ENCODE data around the gene EEFSEC. TPM values are rescaled to one million over a fixed set of nuclear protein-coding genes. Genes with fewer than 3 reads are reported as not detected.

The EEFSEC gene
- polyA plus RNA-seq, 1 experiment: 16.3 TPM

DNA sequence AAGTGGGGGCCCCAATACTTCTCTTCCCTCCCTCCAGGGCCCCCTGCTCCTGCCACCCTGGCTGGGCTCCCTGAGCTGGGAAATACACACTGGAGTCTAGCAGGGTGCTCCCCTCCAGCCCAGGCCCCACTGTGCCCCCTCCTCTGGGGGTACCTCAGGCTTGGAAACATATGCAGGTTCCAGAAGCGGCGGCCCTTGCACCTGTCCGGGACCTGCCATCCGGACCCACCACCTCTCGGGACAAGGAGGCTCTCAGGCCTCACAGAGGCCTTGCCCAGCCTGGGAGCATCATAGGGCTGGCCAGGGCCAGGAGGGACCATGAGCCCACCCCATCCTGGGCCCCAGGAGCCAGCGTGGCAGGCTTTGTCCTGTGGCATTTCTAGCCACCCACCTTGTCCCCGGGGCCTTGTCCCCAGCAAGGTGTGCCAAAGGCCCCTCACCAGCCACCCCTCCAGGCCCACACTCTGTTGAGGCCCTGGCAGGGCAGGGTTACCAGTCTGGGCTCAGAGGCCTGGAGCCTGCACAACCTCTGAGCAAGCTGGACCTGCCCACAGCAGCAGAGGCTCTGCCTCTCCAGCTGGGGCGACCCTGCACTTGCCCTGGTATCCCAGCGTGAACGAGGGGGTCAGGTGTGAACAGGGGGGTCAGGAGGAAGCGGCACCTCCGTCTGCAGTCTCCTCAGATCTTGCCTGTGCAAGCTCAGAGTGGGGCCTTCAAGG lies 267.6 kb downstream of the EEFSEC start:
- TF ChIP-seq, protein P1, sequence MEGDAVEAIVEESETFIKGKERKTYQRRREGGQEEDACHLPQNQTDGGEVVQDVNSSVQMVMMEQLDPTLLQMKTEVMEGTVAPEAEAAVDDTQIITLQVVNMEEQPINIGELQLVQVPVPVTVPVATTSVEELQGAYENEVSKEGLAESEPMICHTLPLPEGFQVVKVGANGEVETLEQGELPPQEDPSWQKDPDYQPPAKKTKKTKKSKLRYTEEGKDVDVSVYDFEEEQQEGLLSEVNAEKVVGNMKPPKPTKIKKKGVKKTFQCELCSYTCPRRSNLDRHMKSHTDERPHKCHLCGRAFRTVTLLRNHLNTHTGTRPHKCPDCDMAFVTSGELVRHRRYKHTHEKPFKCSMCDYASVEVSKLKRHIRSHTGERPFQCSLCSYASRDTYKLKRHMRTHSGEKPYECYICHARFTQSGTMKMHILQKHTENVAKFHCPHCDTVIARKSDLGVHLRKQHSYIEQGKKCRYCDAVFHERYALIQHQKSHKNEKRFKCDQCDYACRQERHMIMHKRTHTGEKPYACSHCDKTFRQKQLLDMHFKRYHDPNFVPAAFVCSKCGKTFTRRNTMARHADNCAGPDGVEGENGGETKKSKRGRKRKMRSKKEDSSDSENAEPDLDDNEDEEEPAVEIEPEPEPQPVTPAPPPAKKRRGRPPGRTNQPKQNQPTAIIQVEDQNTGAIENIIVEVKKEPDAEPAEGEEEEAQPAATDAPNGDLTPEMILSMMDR (IDR thresholded peaks at IDR 0.05; ENCODE audit: insufficient read depth, low read depth, low read length): no peak
- no peaks in the 10 kb centered on the region for H3K36me3 ChIP-seq (ENCODE audit: control insufficient read depth, insufficient read depth, low read length)
- no peak overlapping the region for H3K4me3 ChIP-seq (ENCODE audit: low read depth, low read length)
- ChIA-PET POLR2A (no interaction called here), CTCF (interaction anchor here (1.0 to 1.2 kb wide), 2 partner anchors 12 to 163 kb away, joined by 3 read pairs; no protein-coding TSS in a partner anchor)
- no peaks in the 10 kb centered on the region for H3K27me3 ChIP-seq (ENCODE audit: control insufficient read depth, insufficient read depth, low read length)
- DNase-seq (ENCODE audit: low read depth): no peak

DNA sequence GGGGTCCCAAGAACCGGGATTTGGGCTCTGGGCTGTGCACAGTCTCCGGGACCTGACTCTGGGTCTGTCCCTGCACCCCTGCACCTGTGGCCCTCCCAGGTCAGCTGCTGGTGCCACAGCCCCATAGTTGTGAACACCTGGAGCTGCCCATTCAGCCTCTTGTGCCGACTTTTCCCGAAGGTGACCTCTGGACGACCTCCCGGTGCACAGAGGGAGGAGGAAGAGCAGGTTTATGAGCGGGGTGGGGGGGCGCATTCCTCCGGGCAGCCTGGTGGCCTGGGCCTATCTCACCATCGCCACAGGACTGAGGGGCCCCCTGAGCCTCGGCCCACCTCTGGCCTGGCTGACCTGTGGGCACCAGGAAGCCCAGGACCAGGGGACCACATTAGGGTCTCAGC lies 268.2 kb downstream of the EEFSEC start:
- no peaks in the 10 kb centered on the region for H3K27me3 ChIP-seq (ENCODE audit: control insufficient read depth, insufficient read depth, low read length)
- POLR2A ChIA-PET: no interaction called here
- TF ChIP-seq, protein P1 (IDR thresholded peaks at IDR 0.05; ENCODE audit: insufficient read depth, low read depth, low read length): no peak
- no peak for DNase-seq (ENCODE audit: low read depth)
- CTCF ChIA-PET: interaction anchor here (0.9 to 1.0 kb wide), 2 partner anchors 163 to 251 kb away, joined by 3 read pairs; no protein-coding TSS in a partner anchor
- no peak overlapping the region for H3K4me3 ChIP-seq (ENCODE audit: low read depth, low read length)
- no peaks in the 10 kb centered on the region for H3K36me3 ChIP-seq (ENCODE audit: control insufficient read depth, insufficient read depth, low read length)

DNA sequence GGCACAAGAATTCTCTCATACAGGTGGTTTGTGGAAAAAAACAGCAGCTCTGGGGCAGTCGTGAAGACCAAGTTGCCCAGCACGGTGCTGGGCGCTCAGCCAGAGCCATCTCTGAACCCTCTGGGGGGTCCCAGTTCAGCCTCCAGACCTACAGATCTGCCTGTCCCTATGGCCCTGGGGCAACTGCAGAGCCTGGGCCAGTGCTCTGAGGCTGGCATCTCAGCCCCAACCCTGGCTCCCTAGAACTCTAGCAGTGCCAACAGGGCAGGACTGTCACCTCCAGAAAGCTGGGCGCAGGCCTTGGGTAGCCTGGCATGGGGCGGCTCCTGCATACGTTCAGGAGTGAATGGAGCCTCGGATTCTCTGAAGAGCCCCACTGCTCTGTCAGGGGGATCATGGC lies 268.7 kb downstream of the EEFSEC start:
- CTCF ChIA-PET: interaction anchor here (0.9 to 1.0 kb wide), 2 partner anchors 162 to 251 kb away, joined by 3 read pairs; no protein-coding TSS in a partner anchor
- TF ChIP-seq, protein P1 (IDR thresholded peaks at IDR 0.05; ENCODE audit: insufficient read depth, low read depth, low read length): no peak
- Histone ChIP-seq H3K36me3 (ENCODE audit: control insufficient read depth, insufficient read depth, low read length) (no peaks in the 10 kb centered on the region), H3K4me3 (ENCODE audit: low read depth, low read length) (no peak overlapping the region), H3K27me3 (ENCODE audit: control insufficient read depth, insufficient read depth, low read length) (no peaks in the 10 kb centered on the region)
- DNase-seq (ENCODE audit: low read depth): no peak
- POLR2A ChIA-PET: no interaction called here

DNA sequence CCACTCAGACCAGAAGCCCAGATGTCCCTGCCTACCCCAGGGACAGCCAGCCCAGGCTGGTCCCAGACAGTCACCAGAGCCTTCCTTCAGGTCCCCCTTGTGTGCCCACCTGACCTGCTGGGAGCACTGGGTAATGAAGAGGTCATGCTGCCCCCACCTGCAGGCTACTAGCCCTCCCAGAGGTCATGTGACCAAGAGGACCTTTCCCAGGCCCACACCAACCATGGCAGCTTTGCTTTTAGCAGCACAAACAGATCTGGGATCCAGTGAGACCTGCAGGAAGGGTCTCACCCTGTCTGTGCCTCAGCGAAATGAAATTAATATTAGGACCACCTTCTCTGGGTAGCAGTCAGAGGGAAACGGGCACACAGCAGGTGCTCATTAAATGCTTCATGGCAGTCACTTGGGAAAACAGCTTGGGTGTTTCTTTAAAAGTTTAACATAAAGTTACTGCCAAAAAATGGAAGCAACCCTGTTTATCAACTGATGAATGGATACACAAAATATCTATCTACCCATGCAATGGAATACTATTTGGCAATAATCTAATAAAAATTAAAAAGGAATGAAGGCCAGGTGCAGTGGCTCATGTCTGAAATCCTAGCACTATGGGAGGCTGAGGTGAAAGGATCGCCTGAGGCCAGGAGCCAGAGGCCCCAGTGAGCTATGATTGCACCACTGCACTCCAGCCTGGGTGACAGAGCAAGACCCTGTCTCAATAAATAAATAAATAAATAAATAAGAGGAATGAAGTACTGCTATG lies 269.7 kb downstream of the EEFSEC start:
- Histone ChIP-seq H3K36me3 (ENCODE audit: control insufficient read depth, insufficient read depth, low read length) (no peaks in the 10 kb centered on the region), H3K4me3 (ENCODE audit: low read depth, low read length) (no peak overlapping the region), H3K27me3 (ENCODE audit: control insufficient read depth, insufficient read depth, low read length) (no peaks in the 10 kb centered on the region)
- POLR2A ChIA-PET: no interaction called here
- CTCF ChIA-PET: interaction anchor here (0.6 to 8.7 kb wide), 5 partner anchors 73 to 316 kb away, joined by 3 to 85 read pairs (median 4); no protein-coding TSS in a partner anchor
- TF ChIP-seq, protein P1 (IDR thresholded peaks at IDR 0.05; ENCODE audit: insufficient read depth, low read depth, low read length): no peak
- no peak for DNase-seq (ENCODE audit: low read depth)

DNA sequence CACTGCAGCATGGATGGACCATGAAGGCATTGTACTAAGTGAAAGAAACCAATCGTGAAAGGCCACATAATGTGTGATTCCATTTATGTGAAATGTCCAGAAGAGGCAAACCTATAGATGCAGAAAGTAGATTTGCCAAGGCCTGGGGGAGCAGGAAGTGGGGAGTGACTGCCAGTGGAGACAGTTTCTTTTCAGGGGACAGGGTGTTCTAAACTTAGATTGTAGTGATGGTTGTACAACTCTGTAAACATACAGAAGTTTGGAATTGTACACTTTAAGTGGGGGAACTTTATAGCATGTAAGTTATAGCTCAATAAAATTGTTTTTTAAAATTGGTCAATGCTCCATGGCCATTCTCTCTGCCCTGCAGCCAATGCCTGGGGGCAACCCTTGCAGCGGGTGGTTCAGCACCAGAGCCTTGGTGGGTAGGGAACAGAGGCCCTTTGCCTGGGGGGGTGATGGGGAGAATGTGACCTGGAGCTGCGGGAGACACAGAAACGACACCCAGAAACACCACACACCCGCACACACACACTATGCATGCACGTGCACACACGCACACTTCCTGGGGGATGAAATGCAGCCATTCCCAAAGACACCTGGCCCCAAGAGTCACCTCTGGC lies 270.4 kb downstream of the EEFSEC start:
- Histone ChIP-seq H3K36me3 (ENCODE audit: control insufficient read depth, insufficient read depth, low read length) (no peaks in the 10 kb centered on the region), H3K27me3 (ENCODE audit: control insufficient read depth, insufficient read depth, low read length) (no peaks in the 10 kb centered on the region), H3K4me3 (ENCODE audit: low read depth, low read length) (no peak overlapping the region)
- CTCF ChIA-PET: interaction anchor here (1.0 to 8.7 kb wide), 5 partner anchors 73 to 253 kb away, joined by 3 to 85 read pairs (median 8); no protein-coding TSS in a partner anchor
- no peak for DNase-seq (ENCODE audit: low read depth)
- TF ChIP-seq, protein P1 (IDR thresholded peaks at IDR 0.05; ENCODE audit: insufficient read depth, low read depth, low read length): no peak
- POLR2A ChIA-PET: interaction anchor here (0.6 kb wide), 1 partner anchor 632 kb away, joined by 3 read pairs; no protein-coding TSS in a partner anchor

Data from BJ (cell line).